Kidney epithelial cell (primary cell): ENCODE measurements around the gene GRIK5. TPM values are rescaled to one million over a fixed set of nuclear protein-coding genes. Genes with fewer than 3 reads are reported as not detected.

Experiments used
- DNase-seq: peaks from one replicate; pipeline ENCODE4 v3.0.0-alpha.2; 2010; ENCODE audit warnings: low read depth
- H3K27me3 ChIP-seq: 2 replicates; pipeline ENCODE4 v1.6.0; 2011; ENCODE audit warnings: low read length; ENCODE audit not compliant: control insufficient read depth, insufficient read depth
- H3K36me3 ChIP-seq: 2 replicates; pipeline ENCODE4 v1.5.1; 2011; ENCODE audit warnings: low read length; ENCODE audit not compliant: control insufficient read depth, insufficient read depth
- H3K4me3 ChIP-seq: 2 replicates; pipeline ENCODE4 v1.5.1; 2011; ENCODE audit warnings: low read depth, mild to moderate bottlenecking, control low read depth, low read length
- CTCF ChIP-seq: IDR thresholded peaks from 2 replicates; pipeline ENCODE4 v1.5.1; 2011; ENCODE audit warnings: mild to moderate bottlenecking, moderate library complexity, low read length, control low read depth, inconsistent platforms; ENCODE audit not compliant: insufficient read depth, poor library complexity, severe bottlenecking
- total RNA-seq: library from RNA; depleted of rRNA; stranded (reverse); fragments of >200 nt; gene quantifications from 2 replicates; pipeline ENCODE4 v1.2.3, GENCODE V29; 2015

Gene GRIK5
- total RNA-seq, 1 donor from 2014 or later: 14.2 TPM

GRCh38 chr19:42114412-42114811 lies 44.4 kb upstream of the GRIK5 start:
- no peaks in the 10 kb centered on the region for H3K36me3 ChIP-seq
- no peak for DNase-seq
- TF ChIP-seq CTCF: no peak
- H3K27me3 ChIP-seq: no peaks in the 10 kb centered on the region
- H3K4me3 ChIP-seq: no peak overlapping the region

- Histone ChIP-seq H3K4me3 (no peak overlapping the region), H3K36me3 (no peaks in the 10 kb centered on the region), H3K27me3 (no peaks in the 10 kb centered on the region)
- DNase-seq: peak; percentile 92
- TF ChIP-seq CTCF: peak; percentile 45
Observed at GRCh38 chr19:42113641-42114348, 43.8 kb upstream of the GRIK5 start.

- H3K4me3 ChIP-seq: no peak overlapping the region
- H3K36me3 ChIP-seq: no peaks in the 10 kb centered on the region
- no peaks in the 10 kb centered on the region for H3K27me3 ChIP-seq
- no peak for DNase-seq
- TF ChIP-seq CTCF: no peak
Observed at GRCh38 chr19:42111811-42112210, 41.8 kb upstream of the GRIK5 start.

GRCh38 chr19:42111384-42111783 lies 41.4 kb upstream of the GRIK5 start:
- TF ChIP-seq CTCF: no peak
- Histone ChIP-seq H3K4me3 (no peak overlapping the region), H3K36me3 (no peaks in the 10 kb centered on the region), H3K27me3 (no peaks in the 10 kb centered on the region)
- DNase-seq: no peak

GRCh38 chr19:42110658-42111057 lies 40.7 kb upstream of the GRIK5 start:
- TF ChIP-seq CTCF: no peak
- Histone ChIP-seq H3K4me3 (no peak overlapping the region), H3K27me3 (no peaks in the 10 kb centered on the region), H3K36me3 (no peaks in the 10 kb centered on the region)
- no peak for DNase-seq

GRCh38 chr19:42109896-42110295 lies 39.9 kb upstream of the GRIK5 start:
- Histone ChIP-seq H3K27me3 (no peaks in the 10 kb centered on the region), H3K4me3 (no peak overlapping the region), H3K36me3 (no peaks in the 10 kb centered on the region)
- no peak for DNase-seq
- TF ChIP-seq CTCF: no peak
